Bronchial epithelial cell (primary cell): ENCODE data around the gene JAKMIP1. TPM values are rescaled to one million over a fixed set of nuclear protein-coding genes. Genes with fewer than 3 reads are reported as not detected.

Experiments
- DNase-seq: peaks from one replicate; pipeline ENCODE4 v3.0.0-alpha.2; 2010; ENCODE audit warnings: low read depth
- FAIRE-seq: peaks from 2 replicates; lab custom pipeline; 2011; peaks lifted over from hg19 to GRCh38; lab: Jason Lieb, UNC
- H3K27me3 ChIP-seq: 2 replicates; pipeline ENCODE4 v1.5.1; 2011; ENCODE audit warnings: low read length; ENCODE audit not compliant: control insufficient read depth, insufficient read depth
- H3K36me3 ChIP-seq: 2 replicates; pipeline ENCODE4 v1.5.1; 2011; ENCODE audit warnings: low read length; ENCODE audit not compliant: control insufficient read depth, insufficient read depth
- H3K4me3 ChIP-seq: 2 replicates; pipeline ENCODE4 v1.5.1; 2011; ENCODE audit warnings: mild to moderate bottlenecking, low read depth, low read length, control low read depth
- CTCF ChIP-seq: IDR thresholded peaks from 2 replicates; pipeline ENCODE4 v1.5.1; 2011; ENCODE audit warnings: mild to moderate bottlenecking, moderate library complexity, low read length, control low read depth, inconsistent platforms; ENCODE audit not compliant: insufficient read depth, severe bottlenecking
- total RNA-seq: library from RNA; depleted of rRNA; stranded (reverse); fragments of >200 nt; gene quantifications from 2 replicates; pipeline ENCODE4 v1.2.1, GENCODE V29; 2014

Gene JAKMIP1
- total RNA-seq, 1 donor from 2014 or later = not detected

DNA sequence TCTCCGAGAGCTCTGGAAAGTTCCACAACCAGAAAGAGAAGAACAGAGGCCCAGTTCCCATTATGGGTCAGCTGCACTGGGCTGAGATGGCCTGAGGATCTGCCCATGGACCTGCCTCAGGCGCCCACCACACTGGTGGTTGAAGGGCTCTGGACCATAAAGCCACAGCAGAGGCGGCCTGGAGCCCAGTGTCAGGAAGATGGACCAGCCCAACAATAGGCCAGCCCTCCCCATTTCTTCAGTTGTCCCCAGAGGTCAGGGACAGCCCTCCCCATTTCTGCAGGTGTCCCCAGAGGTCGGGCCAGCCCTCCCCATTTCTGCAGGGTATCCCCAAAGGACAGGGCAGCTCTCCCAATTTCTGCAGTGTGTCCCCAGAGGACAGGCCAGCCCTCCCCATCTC is 144.9 kb downstream of the JAKMIP1 start:
- no peak for TF ChIP-seq CTCF
- no peak for FAIRE-seq
- no peak for DNase-seq
- Histone ChIP-seq H3K27me3 (no peaks in the 10 kb centered on the region), H3K36me3 (no peaks in the 10 kb centered on the region), H3K4me3 (no peak overlapping the region)

GRCh38 chr4:6055030-6055429 is 145.3 kb downstream of the JAKMIP1 start:
- no peak for TF ChIP-seq CTCF
- no peak for FAIRE-seq
- DNase-seq = no peak
- Histone ChIP-seq H3K27me3 (no peaks in the 10 kb centered on the region), H3K4me3 (no peak overlapping the region), H3K36me3 (no peaks in the 10 kb centered on the region)

DNA sequence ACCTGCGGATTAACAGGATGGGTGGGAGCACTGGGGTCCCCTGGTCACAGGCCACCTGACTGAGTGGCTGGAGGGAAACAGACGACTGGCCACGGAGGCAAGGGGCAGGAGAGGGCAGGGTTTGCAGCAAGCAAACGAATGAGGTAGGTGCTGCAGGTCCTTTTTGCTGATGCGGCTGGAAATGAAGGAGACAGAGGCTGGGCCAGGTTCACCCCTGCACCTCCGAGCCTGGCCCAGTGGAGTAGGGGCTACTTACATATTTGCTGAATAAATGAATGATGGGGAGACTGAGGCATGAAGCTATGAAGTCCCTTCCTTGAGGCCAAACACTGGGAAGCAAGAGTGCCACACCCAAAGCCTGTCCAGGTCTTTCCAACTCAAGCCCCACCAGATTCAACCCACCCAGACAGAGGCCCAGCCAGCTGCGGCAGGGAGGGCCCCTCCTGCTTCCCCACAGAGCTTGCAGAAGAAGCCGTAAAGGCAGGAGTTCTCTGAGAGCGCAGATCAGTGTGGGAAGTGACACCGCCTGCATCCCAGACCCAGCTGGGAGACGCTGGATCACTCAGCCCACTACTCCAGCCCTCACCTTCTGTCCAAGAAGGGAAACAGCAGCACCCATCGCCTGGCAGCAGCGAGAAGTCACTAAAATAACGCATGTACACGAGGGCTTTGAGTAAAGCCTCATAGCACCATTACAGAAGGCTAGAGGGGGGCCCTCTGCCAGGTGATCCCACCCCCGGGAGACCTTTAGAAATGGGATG is 146.0 kb downstream of the JAKMIP1 start:
- no peak for FAIRE-seq
- no peak overlapping the region for H3K4me3 ChIP-seq
- no peaks in the 10 kb centered on the region for H3K36me3 ChIP-seq
- no peak for TF ChIP-seq CTCF
- H3K27me3 ChIP-seq = no peaks in the 10 kb centered on the region
- no peak for DNase-seq

DNA sequence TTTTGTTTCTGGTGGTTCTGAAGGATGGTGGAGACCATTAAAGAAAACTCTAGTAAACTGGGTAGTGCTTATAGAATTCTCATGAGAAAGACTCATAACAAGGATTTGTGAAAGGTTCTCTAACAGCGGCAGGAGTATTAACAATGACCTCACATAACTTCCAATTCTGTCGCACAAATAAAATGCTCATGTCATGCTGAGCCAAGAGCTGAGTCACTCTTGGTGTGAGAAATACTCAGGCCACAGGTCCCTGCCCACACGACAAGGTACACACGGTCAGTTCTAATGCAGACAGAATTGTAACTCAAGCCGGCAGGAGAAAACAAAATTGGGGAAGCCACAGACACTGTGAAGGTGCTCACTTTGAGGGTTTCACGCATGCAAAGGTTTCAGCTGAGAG is 147.7 kb downstream of the JAKMIP1 start:
- Histone ChIP-seq H3K4me3 (no peak overlapping the region), H3K27me3 (no peaks in the 10 kb centered on the region), H3K36me3 (no peaks in the 10 kb centered on the region)
- DNase-seq (no peak), FAIRE-seq (no peak)
- no peak for TF ChIP-seq CTCF

GRCh38 chr4:6050551-6050950 is 149.8 kb downstream of the JAKMIP1 start:
- DNase-seq (no peak), FAIRE-seq (no peak)
- Histone ChIP-seq H3K4me3 (no peak overlapping the region), H3K36me3 (no peaks in the 10 kb centered on the region), H3K27me3 (no peaks in the 10 kb centered on the region)
- no peak for TF ChIP-seq CTCF

GRCh38 chr4:6049985-6050384 is 150.4 kb downstream of the JAKMIP1 start:
- no peak for FAIRE-seq

More at GRCh38 chr4:6049985-6050384, 150.4 kb downstream of the JAKMIP1 start:
- no peaks in the 10 kb centered on the region for H3K27me3 ChIP-seq
- no peak for DNase-seq
- no peaks in the 10 kb centered on the region for H3K36me3 ChIP-seq
- no peak for TF ChIP-seq CTCF
- H3K4me3 ChIP-seq = no peak overlapping the region
